Natural killer cell treated with Interleukin-12 subunit alpha and Interleukin-12 subunit beta and Interleukin-15 and Interleukin-18, amount 100 ng/mL, for 72 hours (primary cell): ENCODE data around the gene MED8. TPM values are rescaled to one million over a fixed set of nuclear protein-coding genes. Genes with fewer than 3 reads are reported as not detected.

ENCODE experiments used
- ATAC-seq, 2 donors: fragments of 150-1000 bp; cut with Tn5 transposase in 1 of 2; sonication (Bioruptor Pico), chemical (Tn5 transposase) in 1 of 2; 2 replicates each; pipeline ENCODE4 v1.10.0; 2021
- DNase-seq: peaks from one replicate; pipeline ENCODE4 v3.0.0; 2022; ENCODE audit warnings: low spot score
- H3K27ac Mint-ChIP-seq, 2 donors: 1 replicate in 1 of 2; 2 replicates in 1 of 2; pipeline ENCODE4 v1.8.0; 2022; ENCODE audit warnings: mixed read lengths in 2 of 2, mild to moderate bottlenecking in 1 of 2, moderate library complexity in 1 of 2
- H3K27me3 Mint-ChIP-seq, 2 donors: 1 replicate in 1 of 2; 2 replicates in 1 of 2; pipeline ENCODE4 v1.8.0; 2022; ENCODE audit warnings: mixed read lengths in 2 of 2
- H3K36me3 Mint-ChIP-seq: one replicate; pipeline ENCODE4 v1.8.0; 2022; ENCODE audit warnings: mixed read lengths
- H3K4me1 Mint-ChIP-seq, 2 donors: 1 replicate in 1 of 2; 2 replicates in 1 of 2; pipeline ENCODE4 v1.8.0; 2022; ENCODE audit warnings: low read depth in 2 of 2, mixed read lengths in 2 of 2, mild to moderate bottlenecking in 1 of 2
- H3K4me3 Mint-ChIP-seq: one replicate; pipeline ENCODE4 v1.8.0; 2022; ENCODE audit warnings: mixed read lengths
- H3K9me3 Mint-ChIP-seq: 2 replicates; pipeline ENCODE4 v1.8.0; 2022; ENCODE audit warnings: mixed read lengths
- total RNA-seq, 2 donors: library from RNA; stranded (reverse); gene quantifications; one replicate each; pipeline ENCODE4 v1.2.3, GENCODE V29; 2022

The MED8 gene
- total RNA-seq, 2 donors from 2014 or later: 42.6 to 57.9 TPM

- ATAC-seq (no peak), DNase-seq (no peak)
- H3K9me3 Mint-ChIP-seq: no peaks in the 10 kb centered on the region
- peaks cover 18% of the 10 kb centered on the region for H3K36me3 Mint-ChIP-seq
- no peaks in the 10 kb centered on the region for H3K27me3 Mint-ChIP-seq
- no peak overlapping the region for H3K27ac Mint-ChIP-seq
- no peak overlapping the region for H3K4me3 Mint-ChIP-seq
- peaks cover 6 to 10% of the 10 kb centered on the region in 2 donors for H3K4me1 Mint-ChIP-seq
These were observed 38.3 kb upstream of the MED8 start for GRCh38 chr1:43427941-43428340.

- ATAC-seq: no peak
- no peaks in the 10 kb centered on the region for H3K9me3 Mint-ChIP-seq
- peaks cover 6 to 12% of the 10 kb centered on the region in 2 donors for H3K4me1 Mint-ChIP-seq
- H3K27ac Mint-ChIP-seq: no peak overlapping the region
- H3K27me3 Mint-ChIP-seq: no peaks in the 10 kb centered on the region
- no peak overlapping the region for H3K4me3 Mint-ChIP-seq
- H3K36me3 Mint-ChIP-seq: peaks cover 18% of the 10 kb centered on the region
- DNase-seq: no peak
These were observed 37.9 kb upstream of the MED8 start for GRCh38 chr1:43427524-43427923.

GRCh38 chr1:43426221-43426620, 36.6 kb upstream of the MED8 start:
- ATAC-seq: no peak
- Mint-ChIP-seq H3K27me3 (no peaks in the 10 kb centered on the region), H3K36me3 (peaks cover 18% of the 10 kb centered on the region), H3K9me3 (no peaks in the 10 kb centered on the region), H3K4me3 (no peak overlapping the region), H3K4me1 (peaks cover 6 to 12% of the 10 kb centered on the region in 2 donors), H3K27ac (no peak overlapping the region)
- DNase-seq: no peak

- Mint-ChIP-seq H3K4me1 (peaks cover 6 to 12% of the 10 kb centered on the region in 2 donors), H3K27ac (no peak overlapping the region), H3K9me3 (no peaks in the 10 kb centered on the region), H3K27me3 (no peaks in the 10 kb centered on the region), H3K4me3 (no peak overlapping the region), H3K36me3 (peaks cover 18% of the 10 kb centered on the region)
- DNase-seq (no peak), ATAC-seq (no peak)
These were observed 35.4 kb upstream of the MED8 start for GRCh38 chr1:43425045-43425444.

GRCh38 chr1:43423672-43424550, 34.3 kb upstream of the MED8 start:
- Mint-ChIP-seq H3K4me1 (peaks cover 6 to 12% of the 10 kb centered on the region in 2 donors), H3K27me3 (no peaks in the 10 kb centered on the region), H3K9me3 (no peaks in the 10 kb centered on the region), H3K4me3 (no peak overlapping the region), H3K27ac (peak overlapping the region in 1 of 2 donors; percentile 14), H3K36me3 (peaks cover 13% of the 10 kb centered on the region)
- peak; percentile 40 to 41 for ATAC-seq
- DNase-seq: no peak

- DNase-seq: no peak
- Mint-ChIP-seq H3K36me3 (peaks cover 13% of the 10 kb centered on the region), H3K9me3 (no peaks in the 10 kb centered on the region), H3K4me1 (peaks cover 6 to 12% of the 10 kb centered on the region in 2 donors), H3K4me3 (no peak overlapping the region), H3K27me3 (no peaks in the 10 kb centered on the region), H3K27ac (peak overlapping the region in 1 of 2 donors; percentile 14)
- peak in 1 of 2 donors; percentile 7 for ATAC-seq
These were observed 33.5 kb upstream of the MED8 start for GRCh38 chr1:43422995-43423671.

- peaks cover 6 to 12% of the 10 kb centered on the region in 2 donors for H3K4me1 Mint-ChIP-seq
- H3K9me3 Mint-ChIP-seq: no peaks in the 10 kb centered on the region
- ATAC-seq (no peak), DNase-seq (no peak)
- H3K4me3 Mint-ChIP-seq: no peak overlapping the region
- peaks cover 13% of the 10 kb centered on the region for H3K36me3 Mint-ChIP-seq
- no peak overlapping the region for H3K27ac Mint-ChIP-seq
- no peaks in the 10 kb centered on the region for H3K27me3 Mint-ChIP-seq
These were observed 32.6 kb upstream of the MED8 start for GRCh38 chr1:43421976-43422750.

- no peak overlapping the region for H3K4me3 Mint-ChIP-seq
- H3K36me3 Mint-ChIP-seq: peaks cover 7% of the 10 kb centered on the region
- ATAC-seq (no peak), DNase-seq (no peak)
- H3K9me3 Mint-ChIP-seq: no peaks in the 10 kb centered on the region
- no peak overlapping the region for H3K27ac Mint-ChIP-seq
- no peaks in the 10 kb centered on the region for H3K27me3 Mint-ChIP-seq
- H3K4me1 Mint-ChIP-seq: peaks cover 6 to 12% of the 10 kb centered on the region in 2 donors
These were observed 31.8 kb upstream of the MED8 start for GRCh38 chr1:43421396-43421795.

- Mint-ChIP-seq H3K4me3 (no peak overlapping the region), H3K4me1 (peaks cover 6 to 12% of the 10 kb centered on the region in 2 donors), H3K27me3 (no peaks in the 10 kb centered on the region), H3K9me3 (no peaks in the 10 kb centered on the region), H3K27ac (no peak overlapping the region), H3K36me3 (peaks cover 7% of the 10 kb centered on the region)
- no peak for DNase-seq
- ATAC-seq: no peak
These were observed 31.3 kb upstream of the MED8 start for GRCh38 chr1:43420874-43421273.

- H3K27ac Mint-ChIP-seq: no peak overlapping the region
- H3K27me3 Mint-ChIP-seq: no peaks in the 10 kb centered on the region
- no peaks in the 10 kb centered on the region for H3K9me3 Mint-ChIP-seq
- no peak for ATAC-seq
- no peak overlapping the region for H3K4me3 Mint-ChIP-seq
- peaks cover 9% of the 10 kb centered on the region for H3K36me3 Mint-ChIP-seq
- H3K4me1 Mint-ChIP-seq: peaks cover 6 to 12% of the 10 kb centered on the region in 2 donors
- DNase-seq: no peak
These were observed 30.2 kb upstream of the MED8 start for GRCh38 chr1:43419627-43420425.

GRCh38 chr1:43418858-43419257, 29.3 kb upstream of the MED8 start:
- ATAC-seq (no peak), DNase-seq (no peak)
- peaks cover 10% of the 10 kb centered on the region for H3K36me3 Mint-ChIP-seq
- H3K4me1 Mint-ChIP-seq: peaks cover 6 to 14% of the 10 kb centered on the region in 2 donors
- H3K27ac Mint-ChIP-seq: no peak overlapping the region
- H3K9me3 Mint-ChIP-seq: no peaks in the 10 kb centered on the region
- H3K4me3 Mint-ChIP-seq: no peak overlapping the region
- H3K27me3 Mint-ChIP-seq: no peaks in the 10 kb centered on the region

GRCh38 chr1:43415901-43416300, 26.3 kb upstream of the MED8 start:
- Mint-ChIP-seq H3K9me3 (no peaks in the 10 kb centered on the region), H3K36me3 (peaks cover 5% of the 10 kb centered on the region), H3K4me3 (no peak overlapping the region), H3K4me1 (peaks cover 4 to 7% of the 10 kb centered on the region in 2 donors), H3K27me3 (no peaks in the 10 kb centered on the region), H3K27ac (no peak overlapping the region)
- DNase-seq (no peak), ATAC-seq (no peak)

GRCh38 chr1:43414634-43415223, 25.1 kb upstream of the MED8 start:
- H3K9me3 Mint-ChIP-seq: no peaks in the 10 kb centered on the region
- ATAC-seq (peak; percentile 78 to 84), DNase-seq (peak; percentile 79)
- H3K27me3 Mint-ChIP-seq: no peaks in the 10 kb centered on the region
- peaks cover 4 to 7% of the 10 kb centered on the region in 2 donors for H3K4me1 Mint-ChIP-seq
- H3K4me3 Mint-ChIP-seq: no peak overlapping the region
- H3K36me3 Mint-ChIP-seq: peaks cover 6% of the 10 kb centered on the region
- peak overlapping the region in 1 of 2 donors; percentile 56 for H3K27ac Mint-ChIP-seq
